HL-60 (cell line): ENCODE data around the gene ATXN7L1.

Experiments used
- CTCF ChIP-seq: IDR thresholded peaks from one replicate; pipeline ENCODE4 v1.5.1; 2011; ENCODE audit warnings: low read length, control low read depth, inconsistent platforms; ENCODE audit not compliant: insufficient read depth
- POLR2AphosphoS5 ChIP-seq: IDR thresholded peaks from 2 replicates; pipeline ENCODE4 v1.6.1; 2012; ENCODE audit warnings: low read depth
- REST ChIP-seq: IDR thresholded peaks from 2 replicates; pipeline ENCODE4 v1.6.1; 2012; ENCODE audit warnings: low read depth; ENCODE audit not compliant: insufficient replicate concordance
- SPI1 ChIP-seq: IDR thresholded peaks from 2 replicates; pipeline ENCODE4 v1.6.1; 2012; ENCODE audit warnings: low read depth, mild to moderate bottlenecking, borderline replicate concordance

DNA sequence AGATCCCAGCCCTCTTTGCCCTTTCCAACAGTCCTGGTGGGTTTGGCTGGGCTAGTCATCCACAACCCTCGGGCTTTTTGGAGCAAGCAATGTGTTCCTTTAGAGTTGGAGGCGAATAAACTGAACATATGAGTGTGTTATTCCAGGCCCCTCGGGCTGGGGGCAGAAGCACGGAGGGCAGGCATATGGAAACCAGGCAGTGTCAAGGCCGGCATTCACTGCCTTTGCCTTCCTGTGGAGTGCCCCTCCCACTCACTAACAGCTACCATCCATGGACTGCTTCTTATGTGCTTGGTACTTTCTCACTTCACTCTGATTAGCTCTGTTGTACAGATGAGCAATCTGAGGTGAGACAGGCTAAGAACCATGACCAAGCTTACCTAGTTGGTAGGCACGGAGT lies 241.2 kb downstream of the ATXN7L1 start:
- TF ChIP-seq CTCF: no peak
- no peak for TF ChIP-seq POLR2AphosphoS5
- TF ChIP-seq REST: no peak
- no peak for TF ChIP-seq SPI1
